Activated effector memory CD4-positive, alpha-beta T cell treated with Interleukin-2 at 50 U/mL for 16 hours (primary cell): ENCODE data around the gene MCF2L.

ENCODE experiments used
- DNase-seq: peaks from one replicate; pipeline ENCODE4 v3.0.0-alpha.2; 2020

The MCF2L gene

DNA sequence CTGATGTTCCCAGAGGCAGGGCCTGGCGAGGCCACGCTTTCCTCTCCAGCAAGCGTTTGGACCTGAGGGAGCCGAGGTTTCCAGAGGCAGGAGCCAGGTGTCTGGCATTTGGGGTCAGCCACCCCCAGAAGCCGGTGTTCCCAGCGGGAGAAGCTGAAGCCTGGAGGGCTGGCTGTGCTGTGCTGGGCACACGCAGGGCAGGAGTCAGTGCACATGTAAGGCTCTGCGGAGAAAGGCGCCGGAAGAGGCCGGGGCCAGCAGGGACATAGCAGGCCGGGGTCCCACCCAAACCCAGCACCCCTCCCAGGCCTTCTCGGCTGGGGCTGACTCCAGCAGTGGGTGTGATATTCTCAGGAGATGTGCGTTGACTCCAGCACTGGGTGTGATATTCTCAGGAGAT, 31.6 kb downstream of the MCF2L start:
- no peak for DNase-seq

DNA sequence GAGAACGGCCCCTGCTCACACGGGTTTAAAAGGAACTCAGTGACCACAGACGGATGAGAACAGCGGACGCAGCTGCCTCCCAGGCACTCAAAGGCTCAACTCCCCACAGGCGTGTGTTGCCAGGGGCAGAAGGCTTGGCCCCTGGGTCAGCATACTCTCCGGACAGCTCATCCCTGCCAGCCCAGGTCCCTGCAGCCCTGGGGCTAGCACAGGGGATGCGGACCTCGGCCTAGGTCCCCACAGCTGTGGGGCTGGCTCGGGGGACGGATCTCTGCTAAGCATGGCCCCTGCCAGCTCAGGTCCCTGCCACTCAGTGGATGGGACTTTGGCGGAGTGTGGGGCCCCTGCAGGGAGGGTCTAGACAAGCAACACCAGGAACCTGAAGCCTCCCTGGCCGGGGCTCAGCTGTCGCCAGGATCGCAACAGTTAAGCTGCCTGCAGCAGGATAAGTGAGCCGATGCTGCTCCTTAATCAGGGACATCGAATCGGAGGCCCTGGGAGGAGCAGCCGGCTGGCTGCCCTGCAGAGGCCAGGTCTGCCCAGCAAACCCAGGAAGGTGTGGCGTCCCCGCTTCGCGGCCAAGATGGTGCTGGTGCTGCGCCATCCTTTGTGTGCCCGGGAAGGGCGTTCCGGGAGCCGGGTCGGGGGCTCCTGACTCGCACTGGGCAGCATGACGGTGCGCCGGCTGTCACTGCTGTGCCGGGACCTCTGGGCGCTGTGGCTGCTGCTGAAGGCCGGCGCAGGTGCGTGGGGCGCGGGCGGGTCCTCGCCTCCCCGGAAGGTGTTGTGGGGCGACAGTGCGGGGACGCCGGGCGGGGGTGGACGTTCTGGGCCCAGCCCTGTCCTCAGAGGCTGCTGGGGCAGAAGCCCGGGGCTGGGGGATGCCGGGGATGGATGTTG, 32.5 kb downstream of the MCF2L start:
- DNase-seq = no peak

DNA sequence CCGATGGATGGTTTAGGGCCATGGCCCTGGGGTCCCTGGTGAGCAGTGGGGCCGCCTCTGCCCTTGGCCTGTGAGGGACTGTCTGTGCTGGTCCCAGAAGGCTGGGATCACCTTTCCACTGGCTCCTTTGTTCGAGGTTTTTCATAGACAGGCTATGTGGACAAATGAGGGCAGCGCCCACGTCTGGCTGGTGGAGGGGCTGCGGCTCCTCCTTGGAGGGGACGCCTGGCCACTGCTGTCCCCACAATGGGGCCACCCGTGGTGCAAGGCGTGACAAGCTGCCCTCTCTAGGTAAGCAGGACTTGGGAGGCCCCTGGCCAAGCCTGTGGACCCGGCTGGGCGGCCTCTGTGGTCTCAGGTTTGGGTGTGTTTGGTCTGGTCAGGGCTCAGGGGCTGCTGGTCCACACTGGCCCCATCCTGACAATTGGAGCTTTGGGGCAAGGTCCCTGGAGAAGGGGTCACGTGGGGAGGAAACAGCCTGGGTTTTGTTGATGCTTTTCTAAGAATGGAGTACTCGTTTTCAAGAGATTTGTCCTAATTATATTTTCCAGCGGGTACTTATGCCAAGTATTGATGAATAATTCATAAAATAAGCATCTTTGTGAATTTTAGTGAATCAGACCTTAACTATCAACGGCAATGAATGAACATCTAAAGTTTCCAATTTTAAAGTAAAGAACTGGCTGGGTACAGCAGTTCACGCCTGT, 33.3 kb downstream of the MCF2L start:
- no peak for DNase-seq

DNA sequence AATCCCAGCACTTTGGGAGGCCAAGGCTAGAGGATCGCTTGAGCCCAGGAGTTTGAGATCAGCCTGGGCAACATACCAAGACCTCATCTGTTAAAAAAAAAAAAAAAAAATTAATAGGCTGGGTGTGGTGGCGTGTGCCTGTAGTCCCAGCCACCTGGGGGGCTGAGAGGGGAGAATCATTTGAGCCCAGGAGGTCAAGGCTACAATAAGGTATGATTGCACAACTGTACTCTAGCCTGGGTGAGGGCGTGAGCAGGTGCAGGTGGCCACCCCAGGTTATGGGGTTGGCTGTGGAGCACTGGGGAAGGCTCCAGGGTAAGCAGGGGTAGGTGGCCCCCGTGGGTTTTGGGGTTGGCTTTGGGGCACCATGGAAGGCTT, 33.9 kb downstream of the MCF2L start:
- no peak for DNase-seq

DNA sequence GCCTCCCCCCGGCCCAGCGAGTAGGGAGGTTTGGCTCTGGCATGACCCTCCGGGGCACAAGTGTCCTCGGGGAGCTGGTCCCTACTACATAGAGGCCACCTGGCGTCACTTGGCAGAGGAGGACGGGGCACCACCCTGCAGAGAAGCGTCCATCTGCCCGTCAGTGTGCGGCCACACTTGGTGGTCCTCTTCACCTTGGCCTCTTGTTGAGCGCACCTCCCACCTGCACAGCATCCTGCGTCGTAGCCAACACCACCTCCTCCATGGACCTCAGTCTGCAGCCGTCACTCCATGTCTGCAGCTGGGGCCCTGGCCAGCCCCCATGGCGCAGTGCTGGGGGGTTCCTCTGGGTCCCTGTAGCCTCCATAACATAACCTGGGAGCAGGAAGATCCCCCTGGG, 35.1 kb downstream of the MCF2L start:
- no peak for DNase-seq

DNA sequence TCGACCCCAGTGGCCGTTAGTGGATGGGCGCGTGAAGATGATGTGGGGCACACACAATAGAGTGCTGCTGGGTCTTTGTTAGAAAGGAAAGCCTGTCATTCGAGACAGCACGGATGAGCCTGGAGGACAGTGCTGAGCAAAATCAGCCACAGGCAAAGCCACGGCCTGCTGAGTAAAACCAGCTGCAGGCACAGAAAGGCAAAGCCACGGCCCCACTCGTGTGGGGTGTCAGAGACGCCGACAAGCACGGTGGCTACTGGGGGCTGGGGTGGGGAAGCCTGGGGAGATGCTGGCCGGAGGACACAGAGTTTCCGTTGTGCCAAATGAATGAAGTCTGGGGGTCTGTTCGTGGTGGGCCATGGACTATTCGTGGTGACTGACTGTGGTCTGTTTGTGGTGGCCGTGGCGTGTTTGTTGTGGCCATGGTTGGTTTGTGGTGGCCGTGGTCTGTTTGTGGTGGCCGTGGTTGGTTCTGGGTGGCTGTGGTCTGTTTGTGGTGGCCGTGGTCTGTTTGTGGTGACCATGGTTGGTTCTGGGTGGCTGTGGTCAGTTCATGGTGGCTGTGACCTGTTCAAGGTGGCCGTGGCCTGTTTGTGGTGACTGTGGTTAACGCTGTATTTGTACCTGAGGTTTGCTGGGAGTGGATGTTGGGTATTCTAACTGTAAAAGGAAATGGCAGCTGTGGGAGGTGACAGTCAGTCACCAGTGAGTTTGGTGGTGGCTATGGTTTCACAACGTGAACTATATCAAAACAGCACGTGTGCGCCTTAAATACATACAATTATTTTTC, 36.3 kb downstream of the MCF2L start:
- no peak for DNase-seq

DNA sequence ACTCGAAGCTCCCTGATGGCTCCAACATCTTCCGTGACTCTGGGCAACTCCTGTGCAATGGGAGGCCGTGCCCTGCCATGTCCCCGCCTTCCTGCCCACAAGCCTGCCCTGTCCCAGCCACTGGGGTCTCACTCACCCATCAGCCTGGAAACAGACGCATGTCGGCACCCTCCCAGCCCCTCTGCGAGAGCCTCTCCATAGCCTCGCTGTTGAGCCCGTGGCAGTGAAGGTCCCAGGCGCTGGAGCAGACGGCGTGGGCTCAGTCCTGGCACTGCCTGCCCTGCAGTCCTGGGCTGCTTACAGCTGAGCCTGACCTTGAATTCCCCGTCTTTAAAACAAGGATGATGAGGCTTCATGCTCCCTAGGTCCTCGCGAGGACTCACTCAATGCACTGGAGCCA, 37.0 kb downstream of the MCF2L start:
- no peak for DNase-seq

DNA sequence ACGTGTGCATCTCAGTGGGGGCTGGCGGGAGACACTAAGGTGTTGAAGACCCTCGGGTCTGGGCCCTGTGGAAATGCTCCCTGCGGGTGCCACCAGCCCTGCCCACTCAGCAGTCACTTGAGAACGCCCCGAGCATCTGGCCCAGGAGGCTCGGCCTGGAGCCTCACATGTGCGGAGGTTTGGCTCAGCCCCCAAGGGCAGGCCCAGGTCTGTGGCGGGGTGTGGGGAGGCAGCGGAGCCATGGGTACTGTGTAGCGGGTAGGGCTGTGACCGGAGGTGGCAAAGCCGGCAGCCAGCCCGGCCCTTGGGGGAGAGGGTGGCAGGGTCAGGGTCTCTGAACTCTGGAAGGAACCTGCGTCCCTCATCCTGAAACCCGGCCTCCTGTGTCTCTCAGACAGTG, 37.6 kb downstream of the MCF2L start:
- DNase-seq = no peak

DNA sequence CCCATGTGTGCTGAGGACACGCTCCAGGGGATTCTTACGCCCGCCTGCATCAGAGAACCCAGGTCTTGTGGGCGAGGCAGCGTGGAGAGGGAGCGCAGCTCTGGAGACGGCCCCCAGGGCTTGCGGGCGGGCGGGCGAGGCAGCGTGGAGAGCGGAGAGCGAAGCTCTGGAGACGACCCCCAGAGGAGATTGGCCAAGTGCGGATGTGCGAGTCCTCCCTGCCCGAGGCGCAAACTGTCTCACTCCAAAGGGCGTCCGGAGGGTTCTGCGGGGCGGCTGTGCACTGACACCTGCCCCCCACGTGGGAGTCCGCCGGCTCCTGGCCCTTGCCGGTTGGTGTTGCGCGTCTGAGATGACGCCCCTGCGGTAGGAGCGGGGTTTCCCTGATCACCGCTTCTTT, 39.8 kb downstream of the MCF2L start:
- DNase-seq = no peak

DNA sequence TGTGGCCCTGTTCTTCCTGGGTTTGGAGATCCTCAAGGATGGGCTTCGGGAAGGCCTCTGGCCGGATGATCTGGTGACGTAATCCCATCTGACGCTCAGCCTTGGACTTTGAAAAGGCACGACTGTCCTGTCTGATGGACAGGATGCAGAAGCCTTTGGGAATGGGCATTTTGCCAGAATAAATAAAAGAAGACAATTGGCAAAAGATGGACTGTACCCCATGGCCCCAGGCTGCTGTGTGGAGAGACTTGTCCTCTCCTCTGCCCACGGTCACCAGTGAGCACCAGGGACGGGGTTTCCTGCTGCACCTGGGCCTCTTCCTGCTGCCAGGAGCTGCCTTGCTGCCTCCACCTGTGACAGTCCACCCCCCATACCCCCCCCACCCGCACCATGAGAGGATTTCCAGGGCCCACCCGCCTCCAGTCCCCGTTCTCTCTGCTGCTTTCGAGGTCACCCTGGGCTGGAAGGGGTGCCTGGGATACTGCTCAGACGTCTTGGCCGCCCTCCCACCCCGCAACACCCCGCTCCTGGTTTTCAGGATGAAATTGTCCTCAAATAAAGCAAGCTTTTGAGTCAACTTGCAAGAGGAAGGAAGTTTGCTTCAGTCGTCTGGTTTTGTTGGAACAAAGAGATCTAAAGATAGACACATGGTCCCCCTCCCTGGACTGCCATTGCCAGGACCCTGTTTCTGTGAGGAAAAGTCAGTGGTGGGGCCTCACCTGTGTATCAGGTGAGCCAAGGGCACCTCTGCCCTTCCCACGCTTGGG, 40.9 kb downstream of the MCF2L start:
- no peak for DNase-seq

DNA sequence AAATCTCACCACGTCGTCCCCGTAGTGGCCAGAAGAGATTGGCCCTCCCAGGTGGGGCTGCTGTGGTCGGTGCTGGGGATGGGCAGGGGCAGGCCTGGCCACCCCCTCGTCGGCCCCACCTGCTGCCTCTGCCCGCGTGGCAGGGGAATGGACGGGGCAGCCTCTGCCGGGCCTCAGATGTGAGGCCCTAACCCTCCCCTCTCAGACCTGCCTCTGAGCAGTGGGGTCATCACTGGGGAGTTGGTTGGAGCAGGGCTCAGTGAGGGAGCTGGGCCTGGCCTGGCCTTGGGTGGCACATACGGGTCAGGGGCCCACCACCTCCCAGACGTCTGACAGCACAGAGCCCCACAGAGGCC, 41.5 kb downstream of the MCF2L start:
- DNase-seq = no peak

DNA sequence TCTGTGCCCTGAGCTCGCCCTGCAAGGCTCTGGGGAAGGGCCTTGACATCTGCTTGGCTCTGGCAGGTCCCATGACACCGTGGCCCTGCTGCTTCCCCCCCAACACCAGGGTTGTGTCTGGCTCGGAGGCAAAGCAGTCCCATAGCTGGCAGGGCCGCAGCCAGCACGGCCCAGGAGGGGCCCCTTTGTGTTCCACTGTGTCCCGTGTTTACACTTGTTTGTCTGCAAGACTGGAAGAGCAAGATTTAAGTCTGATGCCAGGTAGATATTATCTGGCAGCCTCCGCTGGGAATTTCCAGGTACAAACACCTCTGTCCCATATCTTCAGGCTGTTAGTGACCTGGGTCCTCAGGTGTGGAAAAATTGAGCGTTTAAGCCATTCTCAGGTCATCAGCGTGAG, 44.3 kb downstream of the MCF2L start:
- DNase-seq = no peak

DNA sequence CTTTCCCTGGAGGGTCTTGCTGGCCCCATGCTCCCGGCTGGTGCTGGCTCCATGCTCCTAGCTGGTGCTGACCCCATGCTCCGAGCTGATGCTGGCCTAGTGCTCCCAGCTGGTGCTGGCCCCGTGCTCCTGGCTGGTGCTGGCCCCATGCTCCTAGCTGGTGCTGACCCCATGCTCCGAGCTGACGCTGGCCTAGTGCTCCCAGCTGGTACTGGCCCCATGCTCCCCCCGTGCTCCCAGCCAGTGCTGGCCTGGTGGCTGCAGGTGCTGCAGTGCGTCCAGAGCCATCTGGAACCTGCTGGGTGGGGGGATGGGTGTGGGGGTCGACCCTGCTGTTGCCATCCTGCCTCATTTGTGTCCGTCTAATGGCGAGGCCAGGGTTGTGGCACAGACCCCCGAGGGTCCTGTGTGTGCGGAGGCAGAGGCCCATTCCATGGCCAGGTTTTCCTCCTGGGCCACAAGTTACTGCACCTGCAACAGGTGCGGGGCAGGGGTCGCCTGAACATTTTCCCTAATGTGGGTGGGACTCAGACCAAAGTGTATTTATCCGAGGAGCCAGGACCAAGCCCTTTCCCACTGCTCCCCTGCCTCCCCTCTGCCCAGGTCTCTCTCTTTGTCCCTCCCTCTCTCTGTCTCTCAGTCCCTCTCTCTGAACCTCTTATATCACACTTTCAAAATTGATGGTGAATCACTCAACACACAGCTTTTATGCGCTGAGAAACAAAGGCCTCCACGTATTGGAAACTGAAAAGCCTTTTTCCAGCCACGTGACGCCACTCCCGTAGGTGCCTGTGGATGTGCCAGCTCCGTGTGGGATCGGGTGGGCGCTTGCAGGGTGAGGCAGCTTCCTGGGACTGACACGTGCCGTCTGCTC, 45.1 kb downstream of the MCF2L start:
- DNase-seq = no peak

DNA sequence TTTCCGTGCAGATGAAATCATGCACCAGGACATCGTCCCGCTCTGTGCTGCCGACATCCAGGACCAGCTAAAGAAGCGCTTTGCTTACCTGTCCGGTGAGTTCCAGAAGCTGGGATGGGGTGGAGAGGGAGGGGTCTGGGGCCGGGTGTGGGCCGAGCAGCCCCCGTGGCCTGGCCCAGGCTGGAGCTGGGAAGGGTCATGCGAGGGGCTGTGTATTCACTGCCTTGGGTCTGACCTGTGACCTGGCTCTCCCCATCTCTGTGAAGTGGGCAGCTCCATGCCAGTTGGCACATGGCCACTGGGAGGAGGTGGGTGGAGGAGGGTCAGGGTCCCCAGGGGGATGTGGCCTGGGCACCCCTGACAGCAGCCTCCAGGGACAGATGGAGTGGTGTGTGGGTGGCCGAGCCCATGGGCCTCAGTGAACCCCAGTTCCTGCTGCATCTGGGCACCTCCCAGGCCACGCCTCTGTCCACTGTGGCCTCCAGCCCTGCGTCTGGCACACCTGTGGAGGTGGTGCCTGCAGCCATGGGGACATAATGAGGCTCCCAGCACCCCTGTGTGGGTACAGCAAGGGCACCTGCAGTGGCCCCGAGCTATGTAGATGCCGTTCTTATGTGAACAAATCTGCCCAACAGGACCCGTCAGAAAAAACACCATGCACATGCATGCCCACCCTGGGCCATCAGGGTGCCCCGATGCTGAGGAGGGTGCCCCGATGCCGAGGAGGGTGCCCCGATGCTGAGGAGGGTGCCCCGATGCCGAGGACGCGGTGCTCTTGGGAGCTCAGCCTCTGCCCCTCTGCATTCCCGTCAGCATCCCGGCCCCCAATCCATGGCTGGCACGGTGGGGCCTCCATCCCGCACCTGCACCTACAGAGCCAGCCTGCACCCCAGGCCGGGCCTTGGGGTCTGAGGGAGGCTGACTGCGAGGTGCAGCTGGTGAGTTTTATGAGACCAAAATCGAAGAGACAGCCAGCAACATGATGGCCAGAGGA, 46.0 kb downstream of the MCF2L start:
- no peak for DNase-seq

DNA sequence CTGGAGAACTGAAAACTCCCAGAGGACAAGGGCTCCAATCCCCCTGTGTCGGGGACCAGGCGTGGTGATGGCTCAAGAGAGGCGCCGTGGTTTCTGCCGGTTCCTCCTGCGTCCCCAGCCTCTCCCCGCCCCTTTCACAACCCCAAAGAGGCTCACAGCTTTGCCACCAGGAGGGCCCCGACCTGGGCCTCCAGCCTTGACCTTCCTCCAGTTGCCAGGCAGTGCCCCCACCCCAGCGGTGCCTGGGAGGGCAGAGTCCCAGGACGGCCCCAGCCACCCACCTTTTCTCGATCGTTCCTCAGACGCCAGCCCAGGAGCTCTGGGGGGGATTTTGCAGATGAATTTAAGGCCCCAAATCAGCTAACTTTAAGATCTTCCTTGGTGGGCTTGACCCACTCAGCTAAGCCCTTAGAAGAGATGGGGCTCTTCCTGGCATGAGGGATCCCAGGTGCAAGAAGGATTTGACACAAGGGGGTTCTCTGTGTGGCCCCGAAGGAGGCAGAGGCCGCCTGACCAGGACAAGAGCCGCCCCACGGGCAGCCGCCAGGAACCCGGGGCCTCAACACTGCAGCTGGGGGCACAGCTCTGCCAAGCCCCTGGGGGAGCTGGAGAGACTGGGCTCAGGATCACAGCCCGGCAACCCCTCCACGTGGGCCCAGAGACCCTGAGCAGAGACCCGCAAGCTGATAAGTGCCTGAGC, 47.0 kb downstream of the MCF2L start:
- DNase-seq = no peak

DNA sequence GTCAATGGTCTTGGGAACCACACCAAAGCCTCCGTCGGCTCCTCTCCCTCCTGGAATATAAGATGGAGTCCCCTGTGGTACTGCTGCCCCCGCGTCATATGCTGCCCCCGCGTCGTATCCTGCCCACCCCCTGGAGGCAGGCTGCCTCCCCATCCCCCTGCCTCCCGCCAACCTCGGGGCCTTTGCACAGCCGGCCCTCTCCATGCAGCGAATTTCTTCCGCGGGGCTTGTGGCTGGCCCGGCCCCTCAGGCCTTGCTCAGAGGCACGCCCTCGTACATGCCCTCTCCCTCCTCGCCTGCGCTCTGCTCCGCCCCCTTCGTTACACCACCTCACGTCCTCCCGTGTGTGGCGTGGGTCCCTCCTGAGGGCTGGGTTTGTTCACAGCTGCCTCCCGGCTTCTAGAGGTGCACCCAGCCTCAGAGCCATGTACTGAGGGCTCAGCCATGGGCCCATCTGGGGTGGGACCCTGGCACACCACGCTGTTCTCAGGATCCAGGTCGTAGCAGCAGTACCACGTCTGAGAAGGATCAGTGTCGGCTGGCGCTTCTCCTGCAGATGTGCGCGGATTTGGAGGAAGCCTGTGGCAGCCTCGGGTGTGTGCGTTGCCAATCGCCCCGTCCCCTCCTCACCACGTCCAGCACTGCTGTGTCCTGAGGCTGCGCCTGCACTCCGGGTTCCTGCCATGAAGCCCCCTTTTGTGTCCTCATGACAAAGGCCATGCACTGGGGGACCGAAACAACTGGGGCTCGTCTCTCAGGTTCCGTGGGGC, 47.7 kb downstream of the MCF2L start:
- no peak for DNase-seq

DNA sequence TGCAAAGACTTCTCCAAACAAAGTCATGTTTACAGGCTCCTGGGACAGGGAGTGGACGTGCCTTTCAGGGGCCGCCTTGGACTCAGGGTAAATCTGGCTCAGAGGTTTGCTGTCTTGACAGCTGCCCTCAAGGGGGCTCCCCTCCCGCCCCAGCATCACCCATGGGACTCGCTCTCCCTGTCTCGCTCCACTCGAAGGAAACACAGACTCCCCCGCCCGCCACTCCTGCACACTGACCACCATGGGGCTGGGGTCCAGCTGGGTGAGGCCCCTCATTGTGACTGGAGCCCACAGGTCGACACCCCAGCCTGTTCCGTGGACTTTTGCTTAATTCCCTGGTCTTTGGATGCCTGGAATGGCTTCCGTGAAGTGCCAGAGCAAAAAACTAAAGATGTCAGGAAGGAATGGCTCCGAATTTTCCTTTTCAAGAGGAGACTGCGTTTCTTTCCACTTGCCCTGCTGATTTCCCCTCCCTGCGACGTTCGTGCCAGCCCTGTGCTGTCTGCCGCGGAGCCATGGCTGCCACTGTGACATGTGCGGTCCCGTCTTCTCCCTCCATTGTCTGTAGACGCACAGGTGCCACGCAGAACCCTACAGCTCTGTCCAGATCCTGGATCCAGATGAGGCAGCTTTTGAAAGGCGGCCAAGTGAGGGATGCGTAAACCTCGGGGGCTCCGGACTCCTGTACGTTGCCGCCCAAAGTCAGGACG, 48.6 kb downstream of the MCF2L start:
- DNase-seq = no peak

DNA sequence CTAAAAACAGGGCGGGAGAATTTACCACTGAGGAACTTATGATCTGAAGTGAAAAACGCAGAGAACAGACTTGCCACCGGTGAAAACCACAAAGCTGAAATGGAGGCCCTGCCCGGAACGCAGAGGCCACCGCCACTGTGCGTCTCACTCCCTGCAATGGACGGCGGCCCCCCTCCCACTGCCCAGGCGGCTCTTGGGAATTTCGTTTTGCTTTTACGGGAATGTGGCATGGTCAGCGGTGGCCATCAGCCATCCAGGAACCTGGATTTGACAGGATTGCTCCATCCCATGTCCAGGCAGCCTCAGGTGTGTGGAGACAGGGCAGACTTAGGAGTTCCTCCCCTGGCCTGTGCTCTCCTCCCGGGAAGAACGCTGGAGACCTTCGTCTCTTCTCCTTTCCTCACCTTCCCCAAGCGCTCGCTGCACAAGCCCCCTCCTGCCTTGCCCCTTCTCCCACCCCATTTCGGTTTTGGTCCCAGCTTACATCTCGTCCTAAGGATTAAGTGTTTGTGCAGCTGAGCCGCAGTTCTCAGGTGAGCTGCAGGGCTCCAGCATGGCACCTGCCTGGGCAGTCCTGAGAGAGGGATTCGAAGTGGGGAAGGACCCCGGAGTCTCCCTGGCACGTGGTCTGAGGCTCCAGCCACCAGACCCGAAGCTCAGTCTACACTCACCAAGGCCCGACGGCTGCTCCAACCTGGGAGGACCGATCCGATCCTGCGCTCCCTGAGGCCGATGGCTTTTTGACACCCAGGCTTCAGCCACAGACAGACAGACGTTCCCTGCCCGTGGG, 49.9 kb downstream of the MCF2L start:
- DNase-seq = no peak
